GM12878 (cell line): ENCODE data around the gene PRR12. TPM values are rescaled to one million over a fixed set of nuclear protein-coding genes. Genes with fewer than 3 reads are reported as not detected.

Experiments used
- ATAC-seq: fragments of 200-7000 bp; cut with Tn5 transposase; 3 replicates; pipeline ENCODE4 v1.9.1; 2020; ENCODE audit warnings: mild to moderate bottlenecking, moderate library complexity
- BruUV-seq: library from RNA; stranded (reverse); fragments of 400-500 nt; replicated peaks from 2 replicates; lab custom pipeline; 2021; lab: Mats Ljungman, UMichigan
- CTCF ChIA-PET: fragments of 300-600 bp; sonication (Branson Sonifier 250); formaldehyde crosslinking; extraction: SDS; loops from one replicate; lab custom pipeline; 2021; ENCODE audit warnings: inconsistent platforms; lab: Yijun Ruan, JAX
- POLR2A ChIA-PET: fragments of 350-600 bp; formaldehyde crosslinking; extraction: SDS; loops from one replicate; lab custom pipeline; 2021; ENCODE audit warnings: inconsistent platforms; lab: Charles Lee
- RAD21 ChIA-PET: fragments of 300-600 bp; sonication (Branson Sonifier 250); formaldehyde crosslinking; loops from one replicate; lab custom pipeline; 2023; ENCODE audit warnings: antibody characterized with exemption; ENCODE audit not compliant: unreplicated experiment; lab: Charles Lee
- SMC1A ChIA-PET: fragments of 300-600 bp; sonication (Branson Sonifier 250); formaldehyde crosslinking; loops from one replicate; lab custom pipeline; 2023; ENCODE audit not compliant: unreplicated experiment, uncharacterized antibody; lab: Charles Lee
- DNase-seq: peaks from one replicate; pipeline ENCODE4 v3.0.0-alpha.2; 2011; ENCODE audit warnings: low read depth, low spot score
- FAIRE-seq: peaks from 3 replicates; lab custom pipeline; 2011; peaks lifted over from hg19 to GRCh38; lab: Jason Lieb, UNC
- H2AFZ ChIP-seq: 2 replicates; pipeline ENCODE4 v1.6.0; 2011; ENCODE audit warnings: low read depth, low read length, control low read depth; ENCODE audit not compliant: control insufficient read depth
- H3K27ac ChIP-seq: 2 replicates; pipeline ENCODE4 v1.5.1; 2011; ENCODE audit warnings: control low read depth; ENCODE audit not compliant: control insufficient read depth, insufficient read depth
- H3K27me3 ChIP-seq, 2 experiments: replicated peaks in 1 of 2; 2 replicates each; pipeline versions ENCODE4 v1.6.0 to v1.6.1; 2011; ENCODE audit warnings: low read length in 1 of 2; ENCODE audit not compliant: control insufficient read depth in 2 of 2, insufficient read depth in 2 of 2
- H3K36me3 ChIP-seq, 2 experiments: 2 replicates each; pipeline ENCODE4 v1.5.1; 2011; ENCODE audit warnings: low read length in 1 of 2; ENCODE audit not compliant: control insufficient read depth in 2 of 2, insufficient read depth in 2 of 2
- H3K4me1 ChIP-seq: 2 replicates; pipeline ENCODE4 v1.6.1; 2011; ENCODE audit warnings: mild to moderate bottlenecking, low read length, moderate library complexity, mixed read lengths; ENCODE audit not compliant: control insufficient read depth, insufficient read depth
- H3K4me2 ChIP-seq: 2 replicates; pipeline ENCODE4 v1.6.0; 2011; ENCODE audit warnings: control low read depth; ENCODE audit not compliant: control insufficient read depth, insufficient read depth
- H3K4me3 ChIP-seq: fragments of 200-600 bp; sonication (generic); 2 replicates; pipeline ENCODE4 v1.5.1; 2016
- H3K79me2 ChIP-seq: 2 replicates; pipeline ENCODE4 v1.6.0; 2011; ENCODE audit warnings: low read length; ENCODE audit not compliant: control insufficient read depth, insufficient read depth
- H3K9ac ChIP-seq: 2 replicates; pipeline ENCODE4 v1.8.0; 2011; ENCODE audit warnings: low read length, control low read depth, mixed read lengths; ENCODE audit not compliant: control insufficient read depth, insufficient read depth
- H3K9me3 ChIP-seq: replicated peaks from 3 replicates; pipeline ENCODE4 v1.5.1; 2011; ENCODE audit warnings: mild to moderate bottlenecking, low read length; ENCODE audit not compliant: control insufficient read depth, insufficient read depth
- H4K20me1 ChIP-seq: 2 replicates; pipeline ENCODE4 v1.6.0; 2011; ENCODE audit not compliant: control insufficient read depth, insufficient read depth
- BMI1 ChIP-seq: fragments of 450-650 bp; IDR thresholded peaks from 2 replicates; pipeline ENCODE4 v1.6.1; 2016; ENCODE audit warnings: mild to moderate bottlenecking, moderate library complexity, borderline replicate concordance
- E2F4 ChIP-seq: IDR thresholded peaks from 2 replicates; pipeline ENCODE4 v1.6.1; 2012; ENCODE audit warnings: low read depth, low read length, improper control_type of control experiment
- EZH2 ChIP-seq: IDR thresholded peaks from 2 replicates; pipeline ENCODE4 v1.6.1; 2012; ENCODE audit warnings: low read depth, mild to moderate bottlenecking, control low read depth, inconsistent platforms, low read length, borderline replicate concordance; ENCODE audit not compliant: control insufficient read depth
- GATAD2B ChIP-seq: fragments of 450-650 bp; conservative IDR thresholded peaks from 2 replicates; pipeline ENCODE4 v1.6.1; 2017; ENCODE audit warnings: low read depth, mild to moderate bottlenecking, moderate library complexity
- KLF5 ChIP-seq: fragments of 450-650 bp; IDR thresholded peaks from 2 replicates; pipeline ENCODE4 v1.6.1; 2014; ENCODE audit warnings: mild to moderate bottlenecking; ENCODE audit not compliant: partially characterized antibody
- LARP7 ChIP-seq: fragments of 450-650 bp; IDR thresholded peaks from 2 replicates; pipeline ENCODE4 v1.6.1; 2017; ENCODE audit warnings: mild to moderate bottlenecking
- MEF2A ChIP-seq: IDR thresholded peaks from 2 replicates; pipeline ENCODE4 v1.6.1; 2011; ENCODE audit warnings: low read depth, mild to moderate bottlenecking, low read length, moderate library complexity; ENCODE audit not compliant: insufficient read depth
- NBN ChIP-seq: fragments of 450-650 bp; IDR thresholded peaks from 2 replicates; pipeline ENCODE4 v1.6.1; 2016
- NFYA ChIP-seq: IDR thresholded peaks from 2 replicates; pipeline ENCODE4 v1.6.1; 2011; ENCODE audit warnings: low read depth, mild to moderate bottlenecking, low read length, improper control_type of control experiment, borderline replicate concordance
- RAD21 ChIP-seq: IDR thresholded peaks from 2 replicates; pipeline ENCODE4 v1.6.1; 2011; ENCODE audit warnings: mild to moderate bottlenecking, low read depth, low read length, moderate library complexity; ENCODE audit not compliant: insufficient read depth
- RAD51 ChIP-seq: fragments of 450-650 bp; IDR thresholded peaks from 2 replicates; pipeline ENCODE4 v1.6.1; 2016; ENCODE audit warnings: moderate library complexity, mild to moderate bottlenecking, inconsistent platforms
- RUNX3 ChIP-seq: IDR thresholded peaks from 2 replicates; pipeline ENCODE4 v1.6.1; 2012; ENCODE audit warnings: low read length, inconsistent platforms
- SMAD5 ChIP-seq: IDR thresholded peaks from 2 replicates; pipeline ENCODE4 v1.6.1; 2016; ENCODE audit warnings: antibody characterized with exemption, low read depth
- STAT1 ChIP-seq: fragments of 450-650 bp; conservative IDR thresholded peaks from 2 replicates; pipeline ENCODE4 v1.6.1; 2014; ENCODE audit warnings: antibody characterized with exemption, mild to moderate bottlenecking
- SUZ12 ChIP-seq: fragments of 200-600 bp; sonication (generic); IDR thresholded peaks from one replicate; pipeline ENCODE4 v1.6.1; 2018; ENCODE audit warnings: antibody characterized with exemption, mild to moderate bottlenecking; ENCODE audit not compliant: unreplicated experiment
- USF1 ChIP-seq: IDR thresholded peaks from 2 replicates; pipeline ENCODE4 v1.6.1; 2011; ENCODE audit warnings: borderline replicate concordance, low read depth, mild to moderate bottlenecking, moderate library complexity, mixed read lengths, low read length; ENCODE audit not compliant: insufficient read depth; ENCODE audit errors: extremely low read length
- ZBTB11 ChIP-seq: fragments of 450-650 bp; formaldehyde crosslinking; IDR thresholded peaks from 2 replicates; pipeline ENCODE4 v1.5.0; 2022; ENCODE audit warnings: mild to moderate bottlenecking, missing genetic modification characterization
- ZNF384 ChIP-seq: IDR thresholded peaks from 2 replicates; pipeline ENCODE4 v1.6.1; 2012; ENCODE audit warnings: low read depth, mild to moderate bottlenecking, low read length, improper control_type of control experiment, borderline replicate concordance
- WGBS: methylation state at CpG from one replicate; pipeline ENCODE4 v1.1.6; 2016; ENCODE audit warnings: low lambda C conversion rate; ENCODE audit not compliant: insufficient replicate concordance, insufficient coverage; ENCODE audit errors: missing lambda C conversion rate; 5-methylcytosine and 5-hydroxymethylcytosine counted together
- in situ Hi-C: fragments of 300-500 bp; cut with MboI; formaldehyde crosslinking; loops from 9 replicates; pipeline ENCODE4 v1.14.3; 2018; ENCODE audit warnings: mixed read lengths
- intact Hi-C: fragments of 100-400 bp; cut with micrococcal nuclease; formaldehyde crosslinking; loops from one replicate; pipeline ENCODE4 v1.14.2; 2022; ENCODE audit not compliant: unreplicated experiment
- polyA plus RNA-seq, 11 experiments: library from polyadenylated mRNA; depleted of rRNA in 4 of 11; unstranded in 6 of 11; stranded (reverse) in 5 of 11; fragments of >200 nt; fragmentation: Nextera tagmentation in 4 of 11; fragmentation: Illumina TruSeq in 1 of 11; extraction: Ambion mirVana in 4 of 11; extraction: Trizol in 1 of 11; gene quantifications; 1 replicate in 1 of 11; 2 replicates in 10 of 11; pipeline versions ENCODE4 v1.2.1 to v1.2.3, GENCODE V29; 2011 to 2016; ENCODE audit warnings: inconsistent platforms in 2 of 11, missing spikeins in 2 of 11, low read depth in 1 of 11
- total RNA-seq, 4 experiments: library from RNA; depleted of rRNA in 3 of 4; stranded (reverse); fragments of >200 nt in 3 of 4; fragmentation: Illumina TruSeq in 1 of 4; extraction: Trizol in 1 of 4; gene quantifications; 2 replicates each; pipeline versions ENCODE4 v1.2.1 to v1.2.3, GENCODE V29; 2013 to 2021

PRR12 gene
- total and polyA plus RNA-seq, 10 of the 15 experiments (the other 5 are each of a cell fraction or from before 2014, with no cell fraction given): 0.02 to 25.3 (median 1.6) TPM

GRCh38 chr19:49554701-49555181, 36.2 kb upstream of the PRR12 start:
- no peaks in the 10 kb centered on the region for H3K27me3 ChIP-seq
- H3K4me3 ChIP-seq: no peak overlapping the region
- no peaks in the 10 kb centered on the region for H3K4me1 ChIP-seq
- ChIA-PET RAD21 (no interaction called here), SMC1A (interaction anchor here (0.6 kb wide), 1 partner anchor 20 kb away, joined by 3 read pairs; no protein-coding TSS in a partner anchor), CTCF (interaction anchor here (1.8 kb wide), 1 partner anchor 15 kb away, joined by 4 read pairs; no protein-coding TSS in a partner anchor), POLR2A (no interaction called here)
- intact Hi-C loops: no loop called here
- no peak overlapping the region for H3K9ac ChIP-seq
- in situ Hi-C loops: no loop called here
- H3K36me3 ChIP-seq: peaks cover 10 to 23% of the 10 kb centered on the region in 2 experiments
- TF ChIP-seq NFYA (no peak), SUZ12 (no peak), RUNX3 (no peak), KLF5 (no peak), GATAD2B (no peak), RAD51 (no peak), NBN (no peak), ZBTB11 (CRISPR knock-in tag) (no peak), MEF2A (no peak), E2F4 (no peak), USF1 (no peak), BMI1 (no peak), ZNF384 (no peak), EZH2 (no peak), RAD21 (no peak), LARP7 (no peak), STAT1 (no peak), SMAD5 (no peak)
- H3K27ac ChIP-seq: no peak overlapping the region
- no peak for DNase-seq
- H2AFZ ChIP-seq: no peak overlapping the region
- no peaks in the 10 kb centered on the region for H3K79me2 ChIP-seq
- no peak overlapping the region for H3K4me2 ChIP-seq
- H3K9me3 ChIP-seq: no peaks in the 10 kb centered on the region
- no peak for FAIRE-seq
- 71% methylated on average over 17 of the region's 17 CpGs for WGBS
- BruUV-seq: no TSS peak
- ATAC-seq: no peak
- no peaks in the 10 kb centered on the region for H4K20me1 ChIP-seq
